ENCODE results near the gene PARD3.
"Not testable (repeated sequence)": the region's sequence is repeated elsewhere in the genome, so short reads cannot be mapped to it uniquely, and the experiment has no call there.

The PARD3 gene

GRCh38 chr10:34356463-34356862, 458.6 kb downstream of the PARD3 start:
- no peak overlapping the region for H3K4me3 ChIP-seq (ENCODE audit: low read depth, low read length)
- TF ChIP-seq CTCF (IDR thresholded peaks at IDR 0.05; ENCODE audit: insufficient read depth, low read depth, low read length, missing control alignments) = no peak
- no peak for DNase-seq (ENCODE audit: low read depth)

GRCh38 chr10:34353530-34353929, 461.6 kb downstream of the PARD3 start:
- not testable (repeated sequence) for H3K4me3 ChIP-seq (ENCODE audit: low read depth, low read length); DNase-seq (ENCODE audit: low read depth)

- not testable (repeated sequence) for DNase-seq (ENCODE audit: low read depth); H3K4me3 ChIP-seq (ENCODE audit: low read depth, low read length)
Measured at GRCh38 chr10:34352599-34353204, 462.4 kb downstream of the PARD3 start.

- no peak overlapping the region for H3K4me3 ChIP-seq (ENCODE audit: low read depth, low read length)
- DNase-seq (ENCODE audit: low read depth) = no peak
- no peak for TF ChIP-seq CTCF (IDR thresholded peaks at IDR 0.05; ENCODE audit: insufficient read depth, low read depth, low read length, missing control alignments)
Measured at GRCh38 chr10:34351161-34351560, 463.9 kb downstream of the PARD3 start.

- TF ChIP-seq CTCF (IDR thresholded peaks at IDR 0.05; ENCODE audit: insufficient read depth, low read depth, low read length, missing control alignments) = no peak
- no peak overlapping the region for H3K4me3 ChIP-seq (ENCODE audit: low read depth, low read length)
- DNase-seq (ENCODE audit: low read depth) = no peak
Measured at GRCh38 chr10:34348917-34349485, 466.1 kb downstream of the PARD3 start.

- DNase-seq (ENCODE audit: low read depth) = no peak
- no peak for TF ChIP-seq CTCF (IDR thresholded peaks at IDR 0.05; ENCODE audit: insufficient read depth, low read depth, low read length, missing control alignments)
Measured at GRCh38 chr10:34348021-34348420, 467.1 kb downstream of the PARD3 start.

GRCh38 chr10:34347131-34347530, 468.0 kb downstream of the PARD3 start:
- no peak for TF ChIP-seq CTCF (IDR thresholded peaks at IDR 0.05; ENCODE audit: insufficient read depth, low read depth, low read length, missing control alignments)
- no peak overlapping the region for H3K4me3 ChIP-seq (ENCODE audit: low read depth, low read length)
- no peak for DNase-seq (ENCODE audit: low read depth)

More at GRCh38 chr10:34348021-34348420, 467.1 kb downstream of the PARD3 start:
- H3K4me3 ChIP-seq (ENCODE audit: low read depth, low read length) = no peak overlapping the region

GRCh38 chr10:34346516-34347100, 468.5 kb downstream of the PARD3 start:
- TF ChIP-seq CTCF (IDR thresholded peaks at IDR 0.05; ENCODE audit: insufficient read depth, low read depth, low read length, missing control alignments) = no peak
- no peak for DNase-seq (ENCODE audit: low read depth)

More at GRCh38 chr10:34346516-34347100, 468.5 kb downstream of the PARD3 start:
- no peak overlapping the region for H3K4me3 ChIP-seq (ENCODE audit: low read depth, low read length)
